DND-41 (cell line): ENCODE results near the gene RGL3.
A peak's percentile ranks its signal among the peaks of the same experiment; 100 is the strongest.
"Not testable (repeated sequence)": the region's sequence is repeated elsewhere in the genome, so short reads cannot be mapped to it uniquely, and the experiment has no call there.

Experiments
- ATAC-seq: fragments of 200-7000 bp; cut with Tn5 transposase; 3 replicates; pipeline ENCODE4 v1.9.1; 2021; ENCODE audit warnings: low read depth; ENCODE audit not compliant: insufficient read depth
- DNase-seq: peaks from one replicate; pipeline ENCODE4 v3.0.0-alpha.2; 2020
- H2AFZ ChIP-seq: 2 replicates; pipeline ENCODE4 v1.6.0; 2012; ENCODE audit warnings: low read depth, low read length
- H3K27ac ChIP-seq: 2 replicates; pipeline ENCODE4 v1.5.1; 2012; ENCODE audit warnings: low read length, inconsistent platforms
- H3K27me3 ChIP-seq: fragments of 200-600 bp; sonication (generic); 2 replicates; pipeline ENCODE4 v1.6.0; 2012; ENCODE audit warnings: low read length, mild to moderate bottlenecking, inconsistent platforms; ENCODE audit not compliant: insufficient read depth, poor library complexity
- H3K36me3 ChIP-seq: 2 replicates; pipeline ENCODE4 v1.5.1; 2012; ENCODE audit warnings: low read length, inconsistent platforms; ENCODE audit not compliant: insufficient read depth
- H3K4me1 ChIP-seq: 2 replicates; pipeline ENCODE4 v1.5.1; 2012; ENCODE audit warnings: mild to moderate bottlenecking, low read length; ENCODE audit not compliant: insufficient read depth
- H3K4me2 ChIP-seq: 2 replicates; pipeline ENCODE4 v1.6.0; 2012; ENCODE audit warnings: mild to moderate bottlenecking, moderate library complexity, low read length, inconsistent platforms; ENCODE audit not compliant: insufficient read depth
- H3K4me3 ChIP-seq, 2 experiments: fragments of 200-600 bp in 1 of 2; shearing (Covaris generic) in 1 of 2; 2 replicates each; pipeline ENCODE4 v1.5.1; 2012 to 2016; ENCODE audit warnings: inconsistent platforms in 2 of 2, low read length in 2 of 2, mild to moderate bottlenecking in 2 of 2, low read depth in 1 of 2, moderate library complexity in 1 of 2
- H3K79me2 ChIP-seq: 2 replicates; pipeline ENCODE4 v1.6.0; 2012; ENCODE audit warnings: low read length, inconsistent platforms; ENCODE audit not compliant: insufficient read depth
- H3K9ac ChIP-seq: 2 replicates; pipeline ENCODE4 v1.6.0; 2012; ENCODE audit warnings: low read depth, mild to moderate bottlenecking, inconsistent platforms, low read length, moderate library complexity
- H3K9me3 ChIP-seq: 2 replicates; pipeline ENCODE4 v1.5.1; 2012; ENCODE audit warnings: low read length, moderate library complexity, mild to moderate bottlenecking, inconsistent platforms; ENCODE audit not compliant: insufficient read depth, severe bottlenecking
- H4K20me1 ChIP-seq: 2 replicates; pipeline ENCODE4 v1.6.0; 2012; ENCODE audit warnings: low read length; ENCODE audit not compliant: insufficient read depth
- CTCF ChIP-seq: IDR thresholded peaks from 2 replicates; pipeline ENCODE4 v1.5.1; 2012; ENCODE audit warnings: borderline replicate concordance, low read length, moderate library complexity, mild to moderate bottlenecking; ENCODE audit not compliant: poor library complexity, severe bottlenecking; ENCODE audit errors: extremely low read depth
- EZH2 ChIP-seq: IDR thresholded peaks from 3 replicates; pipeline ENCODE4 v1.6.1; 2012; ENCODE audit warnings: borderline replicate concordance, low read depth, mild to moderate bottlenecking, moderate library complexity, low read length, inconsistent platforms; ENCODE audit not compliant: severe bottlenecking

The RGL3 gene

GRCh38 chr19:11457115-11457514, 38.0 kb upstream of the RGL3 start:
- Histone ChIP-seq H3K9me3 (no peaks in the 10 kb centered on the region), H3K27me3 (no peaks in the 10 kb centered on the region), H3K36me3 (no peaks in the 10 kb centered on the region), H3K9ac (no peak overlapping the region), H3K4me2 (no peak overlapping the region), H3K4me3 (no peak overlapping the region), H3K4me1 (no peaks in the 10 kb centered on the region), H2AFZ (no peak overlapping the region), H3K79me2 (no peaks in the 10 kb centered on the region), H4K20me1 (no peaks in the 10 kb centered on the region; the same call in 1 of the 2 replicates), H3K27ac (no peak overlapping the region)
- TF ChIP-seq CTCF: no peak
- TF ChIP-seq EZH2: no peak
- ATAC-seq: no peak
- DNase-seq: no peak

GRCh38 chr19:11456659-11457058, 37.5 kb upstream of the RGL3 start:
- Histone ChIP-seq H3K4me3 (no peak overlapping the region), H4K20me1 (no peaks in the 10 kb centered on the region; the same call in 1 of the 2 replicates), H3K9me3 (no peaks in the 10 kb centered on the region), H3K79me2 (no peaks in the 10 kb centered on the region), H3K36me3 (no peaks in the 10 kb centered on the region), H3K4me1 (no peaks in the 10 kb centered on the region), H2AFZ (no peak overlapping the region), H3K9ac (no peak overlapping the region), H3K27ac (no peak overlapping the region), H3K4me2 (no peak overlapping the region), H3K27me3 (no peaks in the 10 kb centered on the region)
- ATAC-seq (no peak), DNase-seq (no peak)
- TF ChIP-seq EZH2: no peak
- no peak for TF ChIP-seq CTCF

GRCh38 chr19:11455233-11455554, 36.1 kb upstream of the RGL3 start:
- H3K79me2 ChIP-seq, ATAC-seq, H2AFZ ChIP-seq: not testable (repeated sequence)

GRCh38 chr19:11453468-11454341, 34.6 kb upstream of the RGL3 start:
- Histone ChIP-seq H3K79me2 (no peaks in the 10 kb centered on the region), H4K20me1 (no peaks in the 10 kb centered on the region; the same call in 1 of the 2 replicates), H3K9me3 (no peaks in the 10 kb centered on the region), H2AFZ (no peak overlapping the region), H3K36me3 (peaks cover 14% of the 10 kb centered on the region), H3K4me2 (no peak overlapping the region), H3K4me3 (no peak overlapping the region), H3K27me3 (no peaks in the 10 kb centered on the region), H3K4me1 (no peaks in the 10 kb centered on the region), H3K9ac (no peak overlapping the region), H3K27ac (no peak overlapping the region)
- DNase-seq (no peak), ATAC-seq (no peak)
- TF ChIP-seq EZH2: no peak
- peak; percentile 54 for TF ChIP-seq CTCF

More at GRCh38 chr19:11455233-11455554, 36.1 kb upstream of the RGL3 start:
- DNase-seq, H3K27me3 ChIP-seq, H3K27ac ChIP-seq, H3K36me3 ChIP-seq, H3K4me3 ChIP-seq, H4K20me1 ChIP-seq, H3K4me2 ChIP-seq, H3K4me1 ChIP-seq, H3K9ac ChIP-seq, H3K9me3 ChIP-seq: not testable (repeated sequence)
